Activated naive CD8-positive, alpha-beta T cell (primary cell): ENCODE results near the gene PLXNA2.

Experiments used
- H3K27ac Mint-ChIP-seq: one replicate; pipeline ENCODE4 v1.8.0; 2021; ENCODE audit warnings: mixed read lengths
- H3K27me3 Mint-ChIP-seq: one replicate; pipeline ENCODE4 v1.8.0; 2021; ENCODE audit warnings: mixed read lengths
- H3K36me3 Mint-ChIP-seq: one replicate; pipeline ENCODE4 v1.8.0; 2021; ENCODE audit warnings: mixed read lengths
- H3K4me1 Mint-ChIP-seq: one replicate; pipeline ENCODE4 v1.8.0; 2021; ENCODE audit warnings: low read depth, mixed read lengths
- H3K4me3 Mint-ChIP-seq: one replicate; pipeline ENCODE4 v1.8.0; 2021; ENCODE audit warnings: mild to moderate bottlenecking, mixed read lengths
- H3K9me3 Mint-ChIP-seq: one replicate; pipeline ENCODE4 v1.8.0; 2021; ENCODE audit warnings: low read depth, mixed read lengths

The PLXNA2 gene

DNA sequence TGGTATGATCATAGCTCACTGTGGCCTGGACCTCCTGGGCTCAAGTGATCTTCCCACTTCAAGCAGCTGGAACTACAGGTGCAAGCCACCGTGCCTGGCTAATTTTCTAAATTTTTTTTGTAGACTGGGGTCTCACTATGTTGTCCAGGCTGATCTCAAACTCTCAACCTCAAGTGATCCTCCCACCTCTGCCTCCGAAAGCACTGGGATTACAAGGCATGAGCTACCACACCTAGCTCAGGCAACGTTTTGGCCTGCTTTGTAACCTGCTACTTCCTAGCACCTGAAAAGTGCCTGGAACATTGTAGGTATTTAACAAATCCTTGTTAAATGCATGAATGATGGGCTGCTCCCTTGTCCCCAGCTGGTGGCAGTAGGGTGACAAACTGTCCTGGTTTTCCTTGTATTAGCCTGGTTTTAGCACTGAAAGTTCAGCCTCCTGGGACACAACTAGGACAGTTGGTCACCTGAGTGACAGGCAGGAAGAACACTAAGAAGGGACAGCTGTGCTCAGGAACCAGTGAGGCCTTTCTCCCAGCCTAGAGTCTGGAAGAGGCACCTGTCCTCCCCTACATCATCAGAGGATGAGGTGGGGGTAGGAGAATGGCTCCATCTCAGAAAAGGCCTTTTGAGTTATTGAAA is 244.8 kb downstream of the PLXNA2 start:
- no peaks in the 10 kb centered on the region for H3K36me3 Mint-ChIP-seq
- no peaks in the 10 kb centered on the region for H3K4me1 Mint-ChIP-seq
- H3K4me3 Mint-ChIP-seq, result no peak overlapping the region
- no peaks in the 10 kb centered on the region for H3K9me3 Mint-ChIP-seq
- H3K27me3 Mint-ChIP-seq, result peaks cover 4% of the 10 kb centered on the region
- no peak overlapping the region for H3K27ac Mint-ChIP-seq

DNA sequence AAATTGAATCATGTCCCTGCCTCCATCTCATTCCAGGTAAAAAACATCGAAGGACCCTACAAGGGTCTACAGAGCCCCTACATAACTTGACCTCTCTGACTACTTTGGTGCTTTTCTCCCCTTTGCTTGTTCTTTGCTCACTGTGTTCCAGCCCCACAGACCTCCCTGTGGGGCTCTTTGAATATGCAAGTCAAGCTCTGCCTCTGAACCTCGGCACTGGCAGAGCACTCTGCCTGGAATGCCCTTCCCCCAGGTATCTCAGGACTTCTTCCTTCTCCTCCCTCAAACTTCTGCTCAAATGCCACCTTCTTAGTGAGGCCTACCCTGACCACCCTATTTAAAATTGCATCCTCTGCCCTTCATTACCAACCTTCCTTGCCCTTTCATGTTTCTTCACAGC is 245.5 kb downstream of the PLXNA2 start:
- H3K27ac Mint-ChIP-seq, result no peak overlapping the region
- H3K36me3 Mint-ChIP-seq, result no peaks in the 10 kb centered on the region
- no peaks in the 10 kb centered on the region for H3K9me3 Mint-ChIP-seq
- H3K4me3 Mint-ChIP-seq, result no peak overlapping the region
- H3K27me3 Mint-ChIP-seq, result peaks cover 6% of the 10 kb centered on the region
- no peaks in the 10 kb centered on the region for H3K4me1 Mint-ChIP-seq

DNA sequence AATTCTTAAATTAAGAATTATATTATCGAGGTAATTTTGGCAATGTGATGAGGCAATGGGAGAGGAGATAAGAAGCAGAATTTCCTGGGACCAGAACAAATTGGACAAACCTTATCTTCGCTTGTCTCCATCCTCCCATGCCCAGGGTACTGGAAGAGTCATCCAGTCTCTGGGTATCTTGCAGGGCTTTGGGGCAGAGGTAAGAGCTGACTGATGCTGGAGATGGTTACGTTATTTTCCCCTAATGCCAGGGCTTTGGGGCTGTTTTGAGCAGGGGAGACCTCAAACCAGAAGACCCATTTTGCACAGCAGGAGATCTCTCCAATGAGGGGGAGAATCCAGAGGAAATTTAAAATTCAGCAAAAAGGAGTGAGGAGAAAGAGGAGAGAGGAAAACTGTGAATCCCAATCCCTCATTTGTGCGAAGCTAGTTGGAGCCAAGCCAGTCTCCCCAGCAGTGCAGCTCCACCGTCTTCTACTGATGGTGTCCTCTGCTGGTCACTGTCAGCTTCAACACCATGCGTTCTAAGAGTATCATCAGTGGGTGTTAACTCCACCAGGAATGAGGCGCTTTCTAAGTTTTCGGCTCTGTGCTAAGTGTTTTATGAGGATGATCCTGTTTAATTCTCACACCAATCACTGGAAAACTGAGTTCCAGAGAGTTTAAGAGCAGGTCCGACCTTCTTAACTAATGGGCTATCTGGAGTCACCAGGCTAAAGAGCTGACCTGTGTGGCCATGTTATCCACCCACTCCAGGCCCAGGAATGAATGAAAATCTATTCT is 246.5 kb downstream of the PLXNA2 start:
- H3K9me3 Mint-ChIP-seq, result no peaks in the 10 kb centered on the region
- no peak overlapping the region for H3K27ac Mint-ChIP-seq
- H3K36me3 Mint-ChIP-seq, result no peaks in the 10 kb centered on the region
- no peak overlapping the region for H3K4me3 Mint-ChIP-seq
- no peaks in the 10 kb centered on the region for H3K4me1 Mint-ChIP-seq
- H3K27me3 Mint-ChIP-seq, result peaks cover 3% of the 10 kb centered on the region

DNA sequence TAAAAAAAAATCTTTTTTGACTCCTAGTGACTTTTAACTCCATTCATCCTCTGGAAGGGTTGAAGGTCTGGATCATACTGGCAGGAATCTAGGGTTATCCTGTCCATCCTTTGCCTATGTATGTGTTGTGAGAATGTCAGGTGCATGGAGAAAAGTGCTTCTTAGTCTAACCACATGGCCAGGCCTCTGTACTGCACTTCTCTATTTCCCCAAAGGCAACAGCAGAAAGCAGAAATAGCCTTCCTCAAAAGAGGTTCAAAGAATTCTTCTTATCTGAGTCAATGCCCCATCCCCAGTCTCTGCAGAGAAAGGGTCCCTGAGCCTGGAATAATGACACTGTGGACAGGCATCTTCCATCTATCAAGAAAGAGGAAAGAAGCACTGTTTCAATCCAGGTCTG is 247.5 kb downstream of the PLXNA2 start:
- Mint-ChIP-seq H3K4me1 (no peaks in the 10 kb centered on the region), H3K27ac (no peak overlapping the region), H3K9me3 (no peaks in the 10 kb centered on the region), H3K36me3 (no peaks in the 10 kb centered on the region), H3K27me3 (peaks cover 3% of the 10 kb centered on the region), H3K4me3 (no peak overlapping the region)

DNA sequence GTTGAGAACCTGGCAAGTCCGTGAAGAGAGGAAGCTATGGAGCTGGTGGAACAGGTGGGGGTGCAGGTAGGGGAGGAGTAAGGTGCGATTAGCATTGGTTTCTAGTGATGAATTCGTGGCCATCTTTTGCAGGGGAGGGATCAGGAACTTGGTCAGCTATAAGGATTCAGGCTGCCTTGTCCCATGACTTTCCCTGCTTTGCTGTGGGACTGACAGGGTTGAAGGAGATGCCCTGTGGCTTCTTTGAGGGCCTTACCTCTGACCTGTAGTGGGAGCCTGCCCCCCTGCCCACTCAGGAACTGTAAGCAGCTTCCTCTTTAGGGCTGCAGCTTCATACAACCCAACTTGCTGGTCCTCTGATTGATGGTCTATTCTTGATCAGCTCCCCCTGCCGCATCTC is 248.6 kb downstream of the PLXNA2 start:
- H3K27ac Mint-ChIP-seq, result no peak overlapping the region
- H3K4me3 Mint-ChIP-seq, result no peak overlapping the region
- H3K4me1 Mint-ChIP-seq, result no peaks in the 10 kb centered on the region
- no peaks in the 10 kb centered on the region for H3K36me3 Mint-ChIP-seq
- H3K9me3 Mint-ChIP-seq, result no peaks in the 10 kb centered on the region
- H3K27me3 Mint-ChIP-seq, result peaks cover 3% of the 10 kb centered on the region

DNA sequence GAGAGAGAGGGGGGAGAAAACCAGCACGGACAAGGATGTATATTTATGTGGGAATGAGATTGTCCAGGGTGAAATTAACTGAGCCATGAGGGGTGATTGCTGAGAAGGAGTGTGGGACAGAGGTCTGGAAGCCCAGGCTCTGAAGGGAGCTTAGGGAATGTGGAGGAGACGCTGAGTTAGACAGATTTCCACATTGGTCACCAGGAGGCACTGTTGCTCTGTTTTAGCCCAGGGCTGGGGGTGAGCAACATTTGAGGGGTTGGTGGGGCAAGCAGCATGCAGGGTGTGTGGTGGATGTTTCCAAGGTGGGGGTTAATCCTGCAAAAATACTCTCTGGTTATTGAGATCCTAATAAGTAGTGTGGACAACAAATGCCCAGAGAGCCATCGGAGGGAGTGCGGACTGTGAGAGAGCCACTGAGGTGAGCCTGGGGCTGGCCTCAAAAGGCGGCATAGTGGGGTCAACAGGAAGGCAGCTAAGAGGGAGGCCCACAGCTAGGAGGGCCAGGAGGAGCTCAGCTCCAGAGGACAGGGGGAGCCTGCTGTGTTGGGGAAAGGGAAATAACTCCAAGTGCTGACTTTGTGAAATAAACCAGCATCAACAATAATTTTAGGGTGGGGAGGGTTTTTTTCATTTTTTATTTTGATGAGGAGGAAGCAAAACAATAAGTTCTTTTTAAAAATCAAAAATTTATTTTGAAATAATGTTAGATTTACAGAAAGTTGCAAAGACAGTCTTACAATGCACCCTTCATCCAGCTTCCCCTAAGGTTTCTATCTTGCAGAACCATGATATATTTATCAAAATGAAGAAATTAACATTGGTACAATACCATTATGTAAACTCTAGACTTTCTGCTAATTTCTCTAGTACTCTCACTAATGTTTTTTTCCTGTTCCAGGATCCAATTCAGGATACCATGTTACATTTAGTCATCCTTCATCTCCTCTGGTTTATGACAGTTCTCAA is 250.4 kb downstream of the PLXNA2 start:
- Mint-ChIP-seq H3K27me3 (peaks cover 9% of the 10 kb centered on the region), H3K27ac (no peak overlapping the region), H3K9me3 (no peaks in the 10 kb centered on the region), H3K4me1 (no peaks in the 10 kb centered on the region), H3K36me3 (no peaks in the 10 kb centered on the region), H3K4me3 (no peak overlapping the region)

DNA sequence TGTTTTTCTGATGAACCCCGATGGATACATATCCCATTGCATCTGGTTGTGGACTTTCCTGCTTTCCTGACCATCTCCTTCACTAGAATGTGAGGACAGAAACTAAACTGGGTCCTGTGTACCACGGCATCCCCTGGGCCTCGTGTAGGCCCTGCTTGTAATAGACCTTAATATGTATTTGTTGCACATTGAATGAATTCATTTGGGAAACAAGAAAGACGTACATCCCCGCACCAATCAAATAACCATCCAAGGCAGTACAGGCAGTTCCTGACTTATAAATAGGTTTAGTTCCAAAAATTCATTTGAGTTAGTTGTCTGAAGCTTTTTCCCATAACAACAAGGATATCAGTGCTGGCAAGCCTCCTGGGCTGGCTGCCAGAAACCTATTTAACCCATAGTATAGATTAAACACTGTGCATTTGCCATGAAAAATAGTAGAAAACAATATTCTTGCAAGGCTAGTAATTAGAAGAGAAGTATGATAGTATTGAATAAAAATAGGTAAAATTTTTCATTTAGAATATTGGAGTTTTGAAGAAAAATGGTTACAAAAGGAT is 251.4 kb downstream of the PLXNA2 start:
- Mint-ChIP-seq H3K9me3 (no peaks in the 10 kb centered on the region), H3K27ac (no peak overlapping the region), H3K4me3 (no peak overlapping the region), H3K36me3 (peaks cover 1% of the 10 kb centered on the region), H3K4me1 (no peaks in the 10 kb centered on the region), H3K27me3 (peaks cover 9% of the 10 kb centered on the region)

DNA sequence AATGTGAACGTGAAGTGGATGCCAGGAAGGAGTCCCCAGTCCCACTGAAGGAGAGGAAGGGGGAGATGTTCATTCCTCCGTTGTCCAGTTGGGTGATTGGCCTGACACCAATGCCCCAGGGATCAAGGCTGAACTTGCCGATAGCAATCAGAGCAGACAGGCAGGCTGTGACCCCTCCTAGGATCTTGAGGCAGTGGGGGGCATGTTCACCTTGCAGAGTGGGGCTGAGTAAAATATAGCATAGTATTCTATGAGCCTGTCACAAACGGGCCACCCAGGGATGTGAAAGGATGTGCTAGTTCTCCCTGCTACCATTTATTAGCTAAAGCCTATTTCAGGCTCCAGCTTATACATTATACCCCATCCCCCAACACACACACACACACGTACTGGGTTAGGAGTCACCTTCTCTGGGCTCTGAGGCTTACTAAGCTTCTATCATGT is 252.6 kb downstream of the PLXNA2 start:
- no peak overlapping the region for H3K27ac Mint-ChIP-seq
- no peaks in the 10 kb centered on the region for H3K4me1 Mint-ChIP-seq
- H3K36me3 Mint-ChIP-seq, result peaks cover 3% of the 10 kb centered on the region
- H3K27me3 Mint-ChIP-seq, result peaks cover 9% of the 10 kb centered on the region
- H3K9me3 Mint-ChIP-seq, result no peaks in the 10 kb centered on the region
- H3K4me3 Mint-ChIP-seq, result no peak overlapping the region

DNA sequence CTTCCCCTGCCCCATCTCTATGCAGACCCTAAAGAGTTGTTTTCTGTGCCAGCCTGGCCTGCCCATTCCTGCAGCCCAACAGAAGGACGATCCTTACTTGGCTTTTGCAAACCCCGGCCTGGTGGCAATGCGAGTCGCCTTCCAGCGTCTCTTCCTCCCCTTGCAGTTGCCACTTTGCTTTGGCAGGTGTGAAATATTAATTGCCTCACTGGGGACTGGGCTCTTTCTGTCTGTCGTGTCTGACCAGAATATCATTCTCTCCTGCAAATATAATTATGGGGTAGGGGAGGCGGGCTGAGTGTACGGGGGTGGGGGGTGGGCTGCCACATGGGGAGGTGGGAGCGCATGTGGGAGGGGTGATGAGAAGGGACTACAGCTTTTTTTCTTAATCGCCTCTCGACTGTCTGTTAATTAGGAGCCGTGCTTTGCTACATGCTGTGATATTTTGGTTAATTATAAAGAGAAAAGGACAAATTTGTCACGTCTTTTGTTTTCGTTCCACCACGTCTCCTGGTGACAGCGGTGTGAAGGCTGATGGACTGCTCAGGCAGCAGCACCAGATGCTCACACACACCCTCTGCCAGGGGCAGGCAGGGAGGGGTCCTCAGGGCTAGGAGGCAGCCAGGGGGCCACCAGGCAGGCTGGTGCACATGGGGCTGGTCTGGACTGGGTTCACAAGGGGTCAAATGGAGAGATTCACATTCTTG is 253.2 kb downstream of the PLXNA2 start:
- no peak overlapping the region for H3K4me3 Mint-ChIP-seq
- H3K4me1 Mint-ChIP-seq, result no peaks in the 10 kb centered on the region
- peaks cover 9% of the 10 kb centered on the region for H3K27me3 Mint-ChIP-seq
- H3K9me3 Mint-ChIP-seq, result no peaks in the 10 kb centered on the region
- no peak overlapping the region for H3K27ac Mint-ChIP-seq
- H3K36me3 Mint-ChIP-seq, result peaks cover 3% of the 10 kb centered on the region

DNA sequence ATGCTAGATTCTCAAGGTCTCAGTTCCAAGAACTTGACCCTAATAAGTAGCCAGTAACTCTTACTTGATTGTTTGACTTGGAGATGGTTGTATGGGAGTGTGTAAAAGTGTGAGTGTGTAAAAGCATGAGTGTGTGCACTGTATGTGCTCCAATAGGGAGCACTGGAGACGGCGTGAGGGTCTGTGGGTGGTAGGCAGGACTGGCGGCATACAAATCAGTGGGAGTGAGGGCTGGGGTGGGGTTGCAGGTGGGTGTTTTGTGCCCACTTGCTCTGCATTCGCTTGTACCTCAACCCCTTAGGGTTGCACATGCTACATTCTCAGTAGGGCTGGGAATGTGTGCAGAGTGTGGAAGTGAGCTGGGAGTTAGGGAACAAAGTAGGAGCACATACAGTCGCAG is 253.7 kb downstream of the PLXNA2 start:
- no peaks in the 10 kb centered on the region for H3K4me1 Mint-ChIP-seq
- no peak overlapping the region for H3K27ac Mint-ChIP-seq
- H3K27me3 Mint-ChIP-seq, result peaks cover 9% of the 10 kb centered on the region
- H3K4me3 Mint-ChIP-seq, result no peak overlapping the region
- peaks cover 3% of the 10 kb centered on the region for H3K36me3 Mint-ChIP-seq
- H3K9me3 Mint-ChIP-seq, result no peaks in the 10 kb centered on the region

DNA sequence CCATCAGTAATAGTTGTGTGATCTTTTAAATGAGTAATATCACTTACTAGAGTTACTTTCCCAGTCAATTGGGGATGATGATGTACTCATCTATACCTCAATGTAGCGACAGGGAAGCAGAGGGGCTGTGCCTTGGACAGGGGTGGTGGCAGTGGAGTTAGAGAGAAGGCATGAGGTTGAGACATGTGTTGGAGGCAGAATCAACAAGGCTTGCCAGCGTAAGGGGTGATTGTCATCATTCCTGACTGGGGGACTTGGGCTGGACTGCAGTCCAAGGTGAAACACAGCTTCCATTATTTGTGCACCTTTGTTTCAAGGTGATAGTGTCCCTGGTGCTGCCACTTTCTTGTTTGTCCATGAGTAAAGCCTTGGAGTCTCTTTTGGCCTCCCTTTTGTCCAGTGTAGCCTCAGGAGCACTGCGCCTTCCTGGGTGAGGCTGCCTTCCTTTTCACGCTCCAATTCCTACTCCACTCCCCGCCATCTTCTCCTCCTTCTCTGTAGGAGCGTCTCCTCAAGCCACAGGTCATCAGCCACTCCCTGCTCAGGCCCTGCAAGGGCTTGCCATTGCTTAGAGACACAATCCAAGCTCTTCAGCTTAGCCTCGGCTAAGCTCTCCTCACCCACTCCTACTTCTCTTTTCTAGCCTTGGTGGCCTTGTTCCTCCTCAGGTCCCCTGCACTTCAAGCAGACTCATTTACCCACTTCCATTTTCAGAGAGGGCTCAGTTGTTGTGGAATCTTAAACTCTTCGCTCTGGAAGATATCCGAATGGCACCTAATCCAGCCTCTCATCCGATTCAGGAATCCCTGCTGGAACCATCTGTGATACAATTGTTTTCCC is 255.6 kb downstream of the PLXNA2 start:
- Mint-ChIP-seq H3K4me3 (no peak overlapping the region), H3K27ac (no peak overlapping the region), H3K27me3 (peaks cover 6% of the 10 kb centered on the region)

DNA sequence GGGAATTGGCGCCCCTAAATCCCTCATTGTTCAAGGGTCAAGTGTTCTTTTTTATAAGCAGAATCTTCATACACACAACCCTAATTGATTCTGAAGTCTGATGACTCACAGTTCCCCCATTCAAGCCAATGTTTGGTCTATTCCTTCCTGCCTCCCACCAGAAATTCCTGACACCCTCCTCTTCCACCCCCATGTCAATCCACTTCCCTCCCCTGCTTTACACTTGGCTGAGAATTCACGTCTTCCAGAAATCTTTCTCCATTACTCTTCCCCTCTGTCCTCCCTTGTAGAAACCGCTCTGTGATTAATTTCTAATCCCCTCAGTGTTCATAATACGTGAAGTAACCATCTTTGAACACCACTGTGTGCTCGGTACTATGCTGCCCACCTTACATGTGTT is 257.0 kb downstream of the PLXNA2 start:
- H3K36me3 Mint-ChIP-seq, result peaks cover 3% of the 10 kb centered on the region
- peaks cover 6% of the 10 kb centered on the region for H3K27me3 Mint-ChIP-seq
- no peak overlapping the region for H3K27ac Mint-ChIP-seq
- H3K4me3 Mint-ChIP-seq, result no peak overlapping the region
- no peaks in the 10 kb centered on the region for H3K4me1 Mint-ChIP-seq
- no peaks in the 10 kb centered on the region for H3K9me3 Mint-ChIP-seq

More for the DNA sequence above, 255.6 kb downstream of the PLXNA2 start:
- no peaks in the 10 kb centered on the region for H3K4me1 Mint-ChIP-seq
- H3K36me3 Mint-ChIP-seq, result peaks cover 3% of the 10 kb centered on the region
- no peaks in the 10 kb centered on the region for H3K9me3 Mint-ChIP-seq

DNA sequence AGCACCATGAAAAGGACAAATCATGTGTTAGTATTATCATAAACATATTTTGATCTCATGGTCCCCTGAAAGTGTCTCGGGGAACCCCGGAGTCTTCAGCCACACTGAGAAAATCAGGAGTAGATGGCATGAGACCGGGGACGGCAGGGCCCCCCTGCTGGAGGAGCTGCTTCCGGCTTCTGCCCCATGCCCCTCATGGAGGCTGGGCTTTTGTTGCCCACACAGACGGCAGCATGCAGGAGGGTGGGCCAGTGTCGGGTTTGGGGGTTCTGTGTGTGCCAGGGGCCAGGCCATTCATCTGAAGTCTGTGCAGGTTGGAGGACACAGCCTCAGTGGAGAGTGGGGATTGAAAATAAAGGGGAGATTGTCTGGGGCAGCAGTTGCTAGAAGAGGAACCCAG is 258.2 kb downstream of the PLXNA2 start:
- peaks cover 3% of the 10 kb centered on the region for H3K36me3 Mint-ChIP-seq
- H3K9me3 Mint-ChIP-seq, result no peaks in the 10 kb centered on the region
- H3K4me1 Mint-ChIP-seq, result no peaks in the 10 kb centered on the region
- H3K4me3 Mint-ChIP-seq, result no peak overlapping the region
- H3K27me3 Mint-ChIP-seq, result peaks cover 8% of the 10 kb centered on the region
- H3K27ac Mint-ChIP-seq, result no peak overlapping the region
